Measurements from ENCODE around the gene TMEM217. TPM values are rescaled to one million over a fixed set of nuclear protein-coding genes. Genes with fewer than 3 reads are reported as not detected.

TMEM217 gene
- total and polyA plus RNA-seq, 2 donors (not counting 1 experiment from before 2014, with no cell fraction given), result 0.73 to 1.2 TPM

GRCh38 chr6:37257320-37257633 lies 667 bp downstream of the TMEM217 start:
- Mint-ChIP-seq H3K27ac (peak overlapping the region; percentile 94), H3K27me3 (no peaks in the 10 kb centered on the region), H3K4me3 (peak overlapping the region; percentile 94), H3K4me1 (peaks cover 35% of the 10 kb centered on the region), H3K9me3 (ENCODE audit: insufficient read depth) (no peaks in the 10 kb centered on the region)
- H3K9me3 ChIP-seq (ENCODE audit: control extremely low read depth in 1 of 3, control insufficient read depth in 2 of 3, insufficient read depth in 1 of 3, low read length in 2 of 3), result no peaks in the 10 kb centered on the region
- H3K79me2 ChIP-seq (ENCODE audit: control insufficient read depth, insufficient read depth, low read length), result peaks cover 69% of the 10 kb centered on the region
- peak overlapping the region; percentile 100 for H3K9ac ChIP-seq (ENCODE audit: low read length)
- H3K27ac ChIP-seq (ENCODE audit: low read length in 2 of 2), result peak overlapping the region; percentile 81 to 97
- H2AFZ ChIP-seq (ENCODE audit: insufficient read depth, low read depth, low read length, poor library complexity, severe bottlenecking), result peak overlapping the region; percentile 98
- H3K36me3 ChIP-seq (replicated peaks in 1 of 2; ENCODE audit: control extremely low read depth in 1 of 2, control insufficient read depth in 1 of 2, extremely low read depth in 1 of 2, insufficient read depth in 2 of 2, low read length in 1 of 2), result no peaks in the 10 kb centered on the region
- intact Hi-C loops (cut with micrococcal nuclease), result loop anchor here (2.0 kb wide), 1 partner anchor 34 kb away; no protein-coding TSS in a partner anchor
- H4K20me1 ChIP-seq (ENCODE audit: control insufficient read depth, insufficient read depth, low read length, poor library complexity, severe bottlenecking), result no peaks in the 10 kb centered on the region
- ATAC-seq (ENCODE audit: low read depth) (no peak), DNase-seq (no peak)
- ChIA-PET POLR2A (no interaction called here), CTCF (interaction anchor here (0.9 kb wide), 1 partner anchor 19 kb away, joined by 3 read pairs; no protein-coding TSS in a partner anchor)
- peak overlapping the region in 4 of 5 experiments; percentile 77 to 97 (median 88) for H3K4me3 ChIP-seq (ENCODE audit: control extremely low read depth in 1 of 5, extremely low read depth in 1 of 5, insufficient read depth in 1 of 5, low read depth in 2 of 5, low read length in 4 of 5)
- TF ChIP-seq EZH2 (IDR thresholded peaks at IDR 0.05; ENCODE audit: borderline replicate concordance, insufficient read depth, low read depth, low read length, poor library complexity, severe bottlenecking) (no peak), CTCF (IDR thresholded peaks at IDR 0.05) (no peak)
- WGBS (ENCODE audit: insufficient coverage), result under 1% methylated on average over 7 of the region's 9 CpGs
- H3K4me1 ChIP-seq (ENCODE audit: control insufficient read depth in 2 of 2, insufficient read depth in 2 of 2, low read length in 2 of 2), result peaks cover 20 to 21% of the 10 kb centered on the region in 2 donors
- H3K27me3 ChIP-seq (replicated peaks in 1 of 4; ENCODE audit: control extremely low read depth in 1 of 4, control insufficient read depth in 3 of 4, insufficient read depth in 4 of 4, low read length in 3 of 4), result no peaks in the 10 kb centered on the region
- H3K4me2 ChIP-seq (replicated peaks; ENCODE audit: low read depth, low read length, poor library complexity, severe bottlenecking), result peak overlapping the region; percentile 95

DNA sequence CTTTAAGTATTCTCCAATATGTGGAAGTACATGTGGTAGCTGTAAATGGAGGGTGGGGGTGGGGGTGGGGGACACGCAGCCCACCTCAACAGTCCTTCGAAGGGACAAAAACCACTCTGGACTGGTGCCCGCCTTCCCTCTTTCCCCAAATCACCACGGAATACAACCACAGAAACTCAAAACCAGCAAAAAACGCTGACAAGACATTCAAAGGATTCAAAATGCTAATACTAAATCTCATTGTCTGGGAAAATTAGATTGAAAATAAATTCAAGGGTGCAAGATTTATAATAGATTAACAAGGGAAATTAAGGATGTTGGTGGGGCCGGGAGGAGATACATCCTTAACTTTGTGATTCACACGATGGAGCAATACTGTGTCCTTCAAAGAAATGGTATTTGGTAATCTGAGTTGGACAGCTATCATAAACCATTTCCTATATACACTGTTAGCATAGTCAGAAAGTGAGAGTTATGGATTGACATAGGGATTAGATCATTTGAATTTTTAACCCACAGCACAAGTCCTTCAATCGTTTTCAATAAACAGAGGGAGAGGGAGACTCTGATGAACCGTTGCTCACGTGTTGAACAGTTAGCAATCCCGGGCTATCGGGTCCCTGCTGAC lies 1.1 kb downstream of the TMEM217 start:
- ATAC-seq (ENCODE audit: low read depth), result no peak
- Mint-ChIP-seq H3K27me3 (no peaks in the 10 kb centered on the region), H3K27ac (no peak overlapping the region), H3K9me3 (ENCODE audit: insufficient read depth) (no peaks in the 10 kb centered on the region), H3K4me3 (peak overlapping the region; percentile 94), H3K4me1 (peaks cover 35% of the 10 kb centered on the region)
- CTCF ChIA-PET, result no interaction called here
- TF ChIP-seq EZH2 (IDR thresholded peaks at IDR 0.05; ENCODE audit: borderline replicate concordance, insufficient read depth, low read depth, low read length, poor library complexity, severe bottlenecking), result no peak
- TF ChIP-seq CTCF (IDR thresholded peaks at IDR 0.05), result no peak
- POLR2A ChIA-PET, result no interaction called here
- intact Hi-C loops (cut with micrococcal nuclease), result loop anchor here (2.0 kb wide), 1 partner anchor 34 kb away; no protein-coding TSS in a partner anchor
- no peak for DNase-seq
- H3K4me2 ChIP-seq (replicated peaks; ENCODE audit: low read depth, low read length, poor library complexity, severe bottlenecking), result peak overlapping the region; percentile 95
- peaks cover 20 to 21% of the 10 kb centered on the region in 2 donors for H3K4me1 ChIP-seq (ENCODE audit: control insufficient read depth in 2 of 2, insufficient read depth in 2 of 2, low read length in 2 of 2)
- no peaks in the 10 kb centered on the region for H3K27me3 ChIP-seq (replicated peaks in 1 of 4; ENCODE audit: control extremely low read depth in 1 of 4, control insufficient read depth in 3 of 4, insufficient read depth in 4 of 4, low read length in 3 of 4)
- peak overlapping the region; percentile 98 for H2AFZ ChIP-seq (ENCODE audit: insufficient read depth, low read depth, low read length, poor library complexity, severe bottlenecking)
- no peaks in the 10 kb centered on the region for H3K9me3 ChIP-seq (ENCODE audit: control extremely low read depth in 1 of 3, control insufficient read depth in 2 of 3, insufficient read depth in 1 of 3, low read length in 2 of 3)
- H3K79me2 ChIP-seq (ENCODE audit: control insufficient read depth, insufficient read depth, low read length), result peaks cover 66% of the 10 kb centered on the region
- H3K9ac ChIP-seq (ENCODE audit: low read length), result peak overlapping the region; percentile 100
- WGBS (ENCODE audit: insufficient coverage), result no CpG with 5 or more reads among the region's 12 CpGs
- H3K36me3 ChIP-seq (replicated peaks in 1 of 2; ENCODE audit: control extremely low read depth in 1 of 2, control insufficient read depth in 1 of 2, extremely low read depth in 1 of 2, insufficient read depth in 2 of 2, low read length in 1 of 2), result no peaks in the 10 kb centered on the region
- peak overlapping the region in 4 of 5 experiments; percentile 77 to 97 (median 88) for H3K4me3 ChIP-seq (ENCODE audit: control extremely low read depth in 1 of 5, extremely low read depth in 1 of 5, insufficient read depth in 1 of 5, low read depth in 2 of 5, low read length in 4 of 5)
- peak overlapping the region in 1 of 2 donors; percentile 97 for H3K27ac ChIP-seq (ENCODE audit: low read length in 2 of 2)
- H4K20me1 ChIP-seq (ENCODE audit: control insufficient read depth, insufficient read depth, low read length, poor library complexity, severe bottlenecking), result no peaks in the 10 kb centered on the region

Measured in B cell (primary cell).